ENCODE results near the gene ATP9A.

- TF ChIP-seq POLR2AphosphoS5 (IDR thresholded peaks at IDR 0.05; ENCODE audit: low read depth, low read length): no peak
- no peak for TF ChIP-seq TAF1 (IDR thresholded peaks at IDR 0.05; ENCODE audit: borderline replicate concordance, insufficient read depth, low read length)
Measured at GRCh38 chr20:51712501-51713212, 55.5 kb downstream of the ATP9A start.

All from PFSK-1 (cell line).